Muscle of back (tissue), 11 donors: ENCODE measurements around the gene MRTFA. TPM values are rescaled to one million over a fixed set of nuclear protein-coding genes. Genes with fewer than 3 reads are reported as not detected.
"Not testable (repeated sequence)": the region's sequence is repeated elsewhere in the genome, so short reads cannot be mapped to it uniquely, and the experiment has no call there.

Experiments used
- DNase-seq, 3 donors: peaks; one replicate each; pipeline versions ENCODE4 v3.0.0 to v3.0.0-alpha.2; 2013
- polyA plus RNA-seq, 10 donors: library from polyadenylated mRNA; unstranded; fragments of 120-200 nt; gene quantifications; one replicate each; pipeline ENCODE4 v1.2.1, GENCODE V29; 2013; ENCODE audit not compliant: insufficient read length in 10 of 10

Gene MRTFA
- polyA plus RNA-seq, 10 donors = 20.5 to 30.4 (median 25.6) TPM

- no peak for DNase-seq
Measured at GRCh38 chr22:40399621-40400020, 236.9 kb downstream of the MRTFA start.

- peak in 1 of 3 donors; percentile 54 for DNase-seq
Measured at GRCh38 chr22:40397396-40397795, 239.1 kb downstream of the MRTFA start.

GRCh38 chr22:40396882-40397281 lies 239.6 kb downstream of the MRTFA start:
- DNase-seq = peak; percentile 33 to 67 (median 37)

- no peak for DNase-seq
Measured at GRCh38 chr22:40395607-40396006, 240.9 kb downstream of the MRTFA start.

- no peak for DNase-seq
Measured at GRCh38 chr22:40394607-40395006, 241.9 kb downstream of the MRTFA start.

GRCh38 chr22:40392618-40393017 lies 243.9 kb downstream of the MRTFA start:
- no peak for DNase-seq

- no peak for DNase-seq
Measured at GRCh38 chr22:40391417-40391816, 245.1 kb downstream of the MRTFA start.

- DNase-seq = no peak
Measured at GRCh38 chr22:40388231-40388630, 248.3 kb downstream of the MRTFA start.

GRCh38 chr22:40387746-40388145 lies 248.8 kb downstream of the MRTFA start:
- no peak for DNase-seq

- no peak for DNase-seq
Measured at GRCh38 chr22:40385036-40385782, 251.3 kb downstream of the MRTFA start.

- peak in 1 of 3 donors; percentile 22 for DNase-seq
Measured at GRCh38 chr22:40383905-40384304, 252.6 kb downstream of the MRTFA start.

- DNase-seq = no peak
Measured at GRCh38 chr22:40381461-40381860, 255.1 kb downstream of the MRTFA start.

GRCh38 chr22:40378448-40378847 lies 258.1 kb downstream of the MRTFA start:
- not testable (repeated sequence) for DNase-seq

GRCh38 chr22:40377931-40378330 lies 258.6 kb downstream of the MRTFA start:
- no peak for DNase-seq

GRCh38 chr22:40376149-40376548 lies 260.4 kb downstream of the MRTFA start:
- no peak for DNase-seq

- no peak for DNase-seq
Measured at GRCh38 chr22:40374567-40374966, 262.0 kb downstream of the MRTFA start.

- no peak for DNase-seq
Measured at GRCh38 chr22:40368836-40369235, 267.7 kb downstream of the MRTFA start.

- DNase-seq = peak in 1 of 3 donors; percentile 11
Measured at GRCh38 chr22:40368016-40368415, 268.5 kb downstream of the MRTFA start.

- DNase-seq = no peak
Measured at GRCh38 chr22:40367342-40367741, 269.2 kb downstream of the MRTFA start.

GRCh38 chr22:40366068-40366467 lies 270.5 kb downstream of the MRTFA start:
- DNase-seq = no peak

GRCh38 chr22:40364431-40364830 lies 272.1 kb downstream of the MRTFA start:
- DNase-seq = no peak

- peak in 1 of 3 donors; percentile 38 for DNase-seq
Measured at GRCh38 chr22:40363059-40363458, 273.5 kb downstream of the MRTFA start.

GRCh38 chr22:40361100-40361499 lies 275.4 kb downstream of the MRTFA start:
- DNase-seq = no peak
